AG04450 (cell line): ENCODE results near the gene CKS2. TPM values are rescaled to one million over a fixed set of nuclear protein-coding genes. Genes with fewer than 3 reads are reported as not detected.

ENCODE experiments used
- CTCF ChIA-PET: fragments of 300-600, 350-600 bp; formaldehyde crosslinking; extraction: SDS; loops from one replicate; lab custom pipeline; 2022; ENCODE audit warnings: antibody characterized with exemption, inconsistent platforms; lab: Charles Lee
- POLR2A ChIA-PET: fragments of 350-600 bp; formaldehyde crosslinking; extraction: SDS; loops from one replicate; lab custom pipeline; 2021; ENCODE audit warnings: antibody characterized with exemption, inconsistent platforms; lab: Yijun Ruan, JAX
- DNase-seq: peaks from one replicate; pipeline ENCODE4 v3.0.0-alpha.2; 2011; ENCODE audit warnings: low read depth, low spot score
- H3K27ac ChIP-seq: one replicate; pipeline ENCODE4 v1.5.1; 2012; ENCODE audit warnings: low read depth, low read length, control low read depth
- H3K27me3 ChIP-seq: one replicate; pipeline ENCODE4 v1.6.0; 2012; ENCODE audit warnings: low read length; ENCODE audit not compliant: control insufficient read depth, insufficient read depth
- H3K4me3 ChIP-seq: 2 replicates; pipeline ENCODE4 v1.5.1; 2011; ENCODE audit warnings: mild to moderate bottlenecking, low read depth, low read length, control low read depth
- H3K9me3 ChIP-seq: 2 replicates; pipeline ENCODE4 v1.5.1; 2012; ENCODE audit warnings: low read length; ENCODE audit not compliant: control insufficient read depth, insufficient read depth
- polyA plus RNA-seq: library from polyadenylated mRNA; depleted of rRNA; stranded (reverse); fragments of >200 nt; gene quantifications from 2 replicates; pipeline ENCODE4 v1.2.3, GENCODE V29; 2011
- TF ChIP-seq, protein P1 (sequence below): IDR thresholded peaks from 2 replicates; pipeline ENCODE4 v1.5.1; 2011; ENCODE audit warnings: low read depth, low read length, control low read depth, inconsistent platforms

Gene CKS2
- polyA plus RNA-seq, 1 experiment: 137 TPM

DNA sequence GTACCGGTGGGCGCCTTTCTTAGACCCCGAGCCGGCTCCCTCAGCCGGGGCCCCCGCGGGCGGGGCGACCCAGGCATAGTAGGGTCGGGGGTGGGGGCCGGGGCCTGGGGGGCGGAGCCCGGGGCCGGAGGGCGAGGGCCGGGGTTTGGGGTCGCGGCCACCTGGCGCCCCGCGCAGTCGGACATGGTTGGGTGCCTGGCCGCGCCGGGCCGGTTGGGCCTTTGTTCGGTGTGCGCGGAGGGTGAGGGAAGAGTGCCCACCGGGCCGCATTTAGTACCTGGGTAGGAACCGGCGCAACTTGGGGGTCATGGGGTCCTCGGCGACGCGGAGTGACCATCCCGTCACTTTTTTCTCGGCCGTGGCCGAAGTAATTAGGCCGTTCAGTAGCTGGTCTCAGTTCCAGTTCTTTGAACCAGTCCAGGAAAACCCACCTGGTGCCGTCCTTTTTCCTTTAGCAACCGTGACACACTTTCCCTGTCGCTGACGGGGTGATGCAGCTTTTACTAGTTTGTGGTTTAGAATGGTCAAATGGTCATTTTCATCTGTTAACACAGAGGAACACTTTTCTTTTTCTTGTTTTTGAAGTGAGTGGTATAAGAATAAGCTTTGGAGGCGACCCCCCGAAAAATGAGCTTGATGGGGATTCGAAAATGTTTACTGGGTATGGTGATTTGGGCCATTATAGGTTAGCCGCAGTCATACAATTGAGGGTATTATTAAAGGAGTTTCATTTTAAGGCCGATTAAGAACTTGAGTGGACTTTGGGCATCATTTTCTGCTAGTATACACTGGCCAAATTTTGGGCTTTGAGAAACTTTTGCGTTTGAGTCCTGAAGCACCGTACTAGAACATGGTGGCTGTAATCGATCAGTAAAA is 589 bp downstream of the CKS2 start:
- H3K27ac ChIP-seq: no peak overlapping the region
- peak overlapping the region; percentile 82 for H3K4me3 ChIP-seq
- no peak for DNase-seq
- ChIA-PET POLR2A (interaction anchor here (1.3 kb wide), 1 partner anchor 565 kb away, joined by 3 read pairs; no protein-coding TSS in a partner anchor), CTCF (interaction anchor here (0.6 to 2.9 kb wide), 2 partner anchors 237 to 512 kb away, joined by 3 to 9 read pairs; no protein-coding TSS in a partner anchor)
- H3K27me3 ChIP-seq: no peaks in the 10 kb centered on the region
- TF ChIP-seq, protein P1, sequence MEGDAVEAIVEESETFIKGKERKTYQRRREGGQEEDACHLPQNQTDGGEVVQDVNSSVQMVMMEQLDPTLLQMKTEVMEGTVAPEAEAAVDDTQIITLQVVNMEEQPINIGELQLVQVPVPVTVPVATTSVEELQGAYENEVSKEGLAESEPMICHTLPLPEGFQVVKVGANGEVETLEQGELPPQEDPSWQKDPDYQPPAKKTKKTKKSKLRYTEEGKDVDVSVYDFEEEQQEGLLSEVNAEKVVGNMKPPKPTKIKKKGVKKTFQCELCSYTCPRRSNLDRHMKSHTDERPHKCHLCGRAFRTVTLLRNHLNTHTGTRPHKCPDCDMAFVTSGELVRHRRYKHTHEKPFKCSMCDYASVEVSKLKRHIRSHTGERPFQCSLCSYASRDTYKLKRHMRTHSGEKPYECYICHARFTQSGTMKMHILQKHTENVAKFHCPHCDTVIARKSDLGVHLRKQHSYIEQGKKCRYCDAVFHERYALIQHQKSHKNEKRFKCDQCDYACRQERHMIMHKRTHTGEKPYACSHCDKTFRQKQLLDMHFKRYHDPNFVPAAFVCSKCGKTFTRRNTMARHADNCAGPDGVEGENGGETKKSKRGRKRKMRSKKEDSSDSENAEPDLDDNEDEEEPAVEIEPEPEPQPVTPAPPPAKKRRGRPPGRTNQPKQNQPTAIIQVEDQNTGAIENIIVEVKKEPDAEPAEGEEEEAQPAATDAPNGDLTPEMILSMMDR: no peak
- H3K9me3 ChIP-seq: no peaks in the 10 kb centered on the region

DNA sequence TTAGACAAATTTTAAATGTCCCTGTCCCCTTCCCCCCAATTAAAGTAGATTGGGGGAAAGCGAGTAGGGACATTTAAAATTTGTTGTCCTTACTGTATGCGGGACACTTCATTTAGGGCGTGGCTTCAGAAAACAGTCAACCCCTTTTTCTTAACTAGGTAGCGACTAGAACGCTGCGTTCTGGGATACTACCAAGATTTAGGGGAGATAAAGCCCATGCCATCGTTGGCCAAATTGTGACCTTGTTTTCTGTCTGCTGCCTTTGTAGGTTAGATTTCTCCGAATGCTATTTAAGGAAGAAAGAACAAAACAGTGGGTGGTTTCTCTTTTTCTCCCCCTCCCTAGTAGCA is 1.2 kb downstream of the CKS2 start:
- no peak for DNase-seq
- H3K27me3 ChIP-seq: no peaks in the 10 kb centered on the region
- TF ChIP-seq, protein P1: no peak
- ChIA-PET CTCF (interaction anchor here (2.9 kb wide), 1 partner anchor 236 kb away, joined by 9 read pairs; no protein-coding TSS in a partner anchor), POLR2A (no interaction called here)
- no peak overlapping the region for H3K27ac ChIP-seq
- H3K4me3 ChIP-seq: peak overlapping the region; percentile 82
- no peaks in the 10 kb centered on the region for H3K9me3 ChIP-seq

DNA sequence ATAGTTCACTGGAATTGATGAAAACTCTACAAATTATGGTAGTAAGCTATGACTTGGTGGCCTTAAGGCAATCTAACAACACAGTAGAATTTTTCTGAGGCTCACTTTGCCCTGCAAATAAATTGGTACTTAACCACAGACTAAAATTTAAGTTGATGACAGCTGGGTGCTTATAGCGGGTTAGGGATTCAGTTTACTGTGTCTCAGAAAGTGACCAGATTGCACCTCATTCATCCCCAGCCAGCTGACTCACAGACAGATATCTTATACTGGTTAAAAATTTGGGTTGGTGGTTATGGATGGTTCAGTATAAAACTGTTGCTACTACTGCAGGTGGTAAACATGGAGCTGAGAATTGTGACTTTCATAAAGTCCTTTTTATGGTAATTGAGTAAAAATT is 2.8 kb downstream of the CKS2 start:
- no peak for DNase-seq
- Histone ChIP-seq H3K27me3 (no peaks in the 10 kb centered on the region), H3K9me3 (no peaks in the 10 kb centered on the region), H3K27ac (no peak overlapping the region), H3K4me3 (peak overlapping the region; percentile 82)
- POLR2A ChIA-PET: interaction anchor here (0.6 kb wide), 2 partner anchors 134 to 159 kb away, joined by 3 to 5 read pairs; no protein-coding TSS in a partner anchor
- TF ChIP-seq, protein P1: no peak
- CTCF ChIA-PET: interaction anchor here (1.1 to 2.9 kb wide), 2 partner anchors 235 to 263 kb away, joined by 3 to 9 read pairs; no protein-coding TSS in a partner anchor

DNA sequence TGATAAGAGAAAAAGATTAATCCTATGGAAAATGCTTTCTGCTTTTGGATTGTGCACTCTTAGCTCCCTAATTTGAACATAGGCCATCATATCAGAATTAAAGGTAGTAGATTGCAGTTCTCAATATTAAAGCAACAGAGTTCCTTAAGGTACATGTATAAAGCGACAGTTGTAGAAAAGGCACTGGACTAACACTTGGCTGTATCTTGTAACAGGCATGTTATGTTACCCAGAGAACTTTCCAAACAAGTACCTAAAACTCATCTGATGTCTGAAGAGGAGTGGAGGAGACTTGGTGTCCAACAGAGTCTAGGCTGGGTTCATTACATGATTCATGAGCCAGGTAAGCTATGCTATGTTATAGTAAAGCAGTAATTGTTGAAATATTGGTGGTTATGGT is 4.0 kb downstream of the CKS2 start:
- POLR2A ChIA-PET: no interaction called here
- H3K9me3 ChIP-seq: no peaks in the 10 kb centered on the region
- H3K27ac ChIP-seq: no peak overlapping the region
- DNase-seq: no peak
- H3K4me3 ChIP-seq: peak overlapping the region; percentile 8; the same call in 1 of the 2 replicates
- TF ChIP-seq, protein P1: no peak
- H3K27me3 ChIP-seq: no peaks in the 10 kb centered on the region
- CTCF ChIA-PET: no interaction called here

DNA sequence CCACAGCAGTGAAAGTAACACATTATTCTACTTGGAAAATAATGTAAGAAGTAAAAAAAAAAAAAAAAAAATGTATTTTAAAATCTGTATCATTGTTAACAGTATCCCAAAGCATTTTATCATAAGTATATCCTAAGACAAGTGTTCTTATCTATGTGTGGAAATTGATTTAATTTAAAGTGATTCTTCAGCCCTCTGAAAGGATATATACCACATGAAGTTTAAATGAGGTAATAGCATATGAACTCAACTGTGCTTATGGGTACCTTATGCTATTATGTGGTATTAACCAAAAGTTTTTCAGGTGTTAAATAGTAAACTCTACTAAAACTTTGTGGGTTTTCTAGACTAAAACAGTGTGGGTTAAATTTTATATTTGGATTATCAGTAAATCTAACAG is 4.5 kb downstream of the CKS2 start:
- H3K27me3 ChIP-seq: no peaks in the 10 kb centered on the region
- ChIA-PET CTCF (no interaction called here), POLR2A (no interaction called here)
- DNase-seq: no peak
- H3K4me3 ChIP-seq: no peak overlapping the region
- TF ChIP-seq, protein P1: no peak
- no peaks in the 10 kb centered on the region for H3K9me3 ChIP-seq
- no peak overlapping the region for H3K27ac ChIP-seq
